Caki2 (cell line): Measurements from ENCODE around the gene TMEM87B. TPM values are rescaled to one million over a fixed set of nuclear protein-coding genes. Genes with fewer than 3 reads are reported as not detected.
"Not testable (repeated sequence)": the region's sequence is repeated elsewhere in the genome, so short reads cannot be mapped to it uniquely, and the experiment has no call there.

Experiments used
- DNase-seq: peaks from one replicate; pipeline ENCODE4 v3.0.0-alpha.2; 2015; ENCODE audit warnings: low read depth
- in situ Hi-C: cut with HindIII; loops from 2 replicates; pipeline ENCODE4 v1.10.0; 2016; ENCODE audit warnings: low sequenced_read_pairs, low pct_unique_long_range_greater_than_20kb, mixed read lengths
- total RNA-seq: library from RNA; depleted of rRNA; stranded (reverse); fragments of >200 nt; shearing (Covaris generic); gene quantifications from 2 replicates; pipeline ENCODE4 v1.2.3, GENCODE V29; 2014; ENCODE audit warnings: low replicate concordance

TMEM87B gene
- total RNA-seq, 1 experiment from 2014 or later, result 20.7 TPM

DNA sequence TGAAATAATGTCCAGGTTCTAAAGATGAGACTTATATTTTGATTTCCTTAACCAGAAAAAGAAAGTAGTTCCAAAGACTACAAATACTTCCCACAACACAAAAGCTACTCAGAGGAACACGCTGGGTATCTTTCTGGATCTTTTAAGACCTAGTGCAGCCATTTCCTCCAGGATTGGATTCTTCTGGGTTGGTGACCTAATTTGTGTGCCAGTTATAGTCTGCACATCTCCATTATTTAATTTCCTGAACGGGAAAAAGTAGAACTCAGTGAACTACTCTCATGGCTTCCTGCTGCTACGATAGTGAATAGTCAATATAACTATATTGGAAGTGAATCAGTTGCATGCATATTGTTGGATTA, 1.5 kb downstream of the TMEM87B start:
- DNase-seq, result peak; percentile 19
- in situ Hi-C loops, result no loop called here

GRCh38 chr2:112059671-112060070, 4.6 kb downstream of the TMEM87B start:
- no peak for DNase-seq
- in situ Hi-C loops, result no loop called here

DNA sequence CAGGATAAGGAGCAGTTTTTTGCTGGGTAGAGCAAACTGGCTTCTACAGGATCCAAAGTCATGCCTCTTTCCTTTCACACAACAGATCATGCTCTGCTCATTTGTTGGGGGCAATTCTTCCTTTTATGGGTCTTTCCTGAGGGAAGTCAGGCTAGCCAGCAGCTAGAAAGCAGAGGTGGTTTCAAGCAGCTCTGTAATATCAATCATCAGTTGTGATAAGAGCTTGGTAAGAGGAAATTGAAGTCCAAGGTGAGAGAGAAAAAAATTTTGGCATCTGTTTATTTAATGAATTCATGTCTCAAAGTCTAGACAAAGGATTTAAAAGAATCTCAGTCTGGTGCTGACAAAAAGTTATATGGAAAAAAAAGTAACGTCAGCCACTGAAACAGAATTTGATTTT, 6.2 kb downstream of the TMEM87B start:
- in situ Hi-C loops, result no loop called here

GRCh38 chr2:112061840-112062239, 6.8 kb downstream of the TMEM87B start:
- in situ Hi-C loops, result no loop called here
- DNase-seq, result no peak

More for the DNA sequence above, 6.2 kb downstream of the TMEM87B start:
- no peak for DNase-seq

GRCh38 chr2:112062894-112063293, 7.8 kb downstream of the TMEM87B start:
- in situ Hi-C loops, result no loop called here
- DNase-seq, result no peak

- no peak for DNase-seq
- in situ Hi-C loops, result no loop called here
Measured at GRCh38 chr2:112065486-112065885, 10.4 kb downstream of the TMEM87B start.

DNA sequence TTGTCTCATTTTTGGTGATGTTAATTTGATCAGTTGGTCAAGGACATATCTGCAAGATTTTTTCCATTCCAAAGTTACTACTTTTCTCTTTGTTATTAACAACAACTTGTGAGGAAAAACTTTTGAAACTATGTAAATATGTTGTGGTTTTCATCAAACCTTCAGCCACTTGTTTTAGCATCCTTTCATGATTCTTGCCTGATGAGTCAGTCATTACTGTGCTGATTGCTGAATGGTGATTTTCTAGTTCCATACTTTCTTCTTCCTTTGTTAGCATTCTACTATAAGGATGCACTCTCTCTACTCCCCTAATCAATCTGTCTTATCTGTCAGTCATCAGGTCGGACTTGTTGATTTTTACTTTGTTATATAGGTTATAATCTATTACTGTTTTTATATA, 10.9 kb downstream of the TMEM87B start:
- in situ Hi-C loops, result no loop called here
- no peak for DNase-seq

- in situ Hi-C loops, DNase-seq: not testable (repeated sequence)
Measured at GRCh38 chr2:112069794-112070193, 14.7 kb downstream of the TMEM87B start.

DNA sequence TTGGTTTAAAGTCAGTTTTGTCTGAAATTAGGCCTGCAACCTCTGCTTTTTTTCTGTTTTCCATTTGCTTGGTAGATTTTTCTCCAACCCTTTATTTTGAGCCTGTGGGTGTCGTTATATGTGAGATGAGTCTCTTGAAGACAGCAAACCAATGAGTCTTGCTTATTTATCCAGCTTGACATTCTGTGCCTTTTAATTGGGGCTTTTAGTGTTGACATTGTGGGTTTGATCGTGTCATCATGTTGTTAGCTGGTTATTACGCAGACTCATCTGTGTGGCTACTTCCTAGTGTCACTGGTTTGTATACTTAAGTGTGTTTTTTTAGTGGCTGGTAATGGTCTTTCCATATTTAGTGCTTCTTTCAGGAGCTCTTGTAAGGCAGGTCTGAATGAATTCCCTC, 18.8 kb downstream of the TMEM87B start:
- in situ Hi-C loops, result no loop called here
- no peak for DNase-seq

DNA sequence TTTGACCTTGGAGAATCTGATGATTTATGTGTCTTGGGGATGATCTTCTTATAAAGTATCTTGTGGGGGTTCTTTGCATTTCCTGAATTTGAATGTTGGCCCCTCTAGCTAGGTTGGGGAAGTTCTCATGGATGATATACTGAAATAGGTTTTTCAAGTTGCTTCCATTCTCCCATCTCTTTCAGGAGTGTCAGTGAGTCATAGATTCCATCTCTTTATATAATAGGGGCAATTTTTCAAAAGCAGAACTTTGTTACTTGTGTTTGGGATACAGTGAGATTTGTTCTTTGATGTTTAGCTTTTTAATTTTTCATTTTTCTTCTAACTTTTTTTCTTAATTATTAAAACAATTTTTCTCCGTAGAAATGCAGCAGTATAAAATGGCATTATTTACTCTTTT, 19.4 kb downstream of the TMEM87B start:
- in situ Hi-C loops, result no loop called here
- no peak for DNase-seq

- in situ Hi-C loops, result no loop called here
- DNase-seq, result no peak
Measured at GRCh38 chr2:112075490-112076260, 20.6 kb downstream of the TMEM87B start.

- in situ Hi-C loops, result no loop called here
- DNase-seq, result peak; percentile 61
Measured at GRCh38 chr2:112077814-112078213, 22.7 kb downstream of the TMEM87B start.

GRCh38 chr2:112081262-112081661, 26.2 kb downstream of the TMEM87B start:
- in situ Hi-C loops, result no loop called here
- no peak for DNase-seq

DNA sequence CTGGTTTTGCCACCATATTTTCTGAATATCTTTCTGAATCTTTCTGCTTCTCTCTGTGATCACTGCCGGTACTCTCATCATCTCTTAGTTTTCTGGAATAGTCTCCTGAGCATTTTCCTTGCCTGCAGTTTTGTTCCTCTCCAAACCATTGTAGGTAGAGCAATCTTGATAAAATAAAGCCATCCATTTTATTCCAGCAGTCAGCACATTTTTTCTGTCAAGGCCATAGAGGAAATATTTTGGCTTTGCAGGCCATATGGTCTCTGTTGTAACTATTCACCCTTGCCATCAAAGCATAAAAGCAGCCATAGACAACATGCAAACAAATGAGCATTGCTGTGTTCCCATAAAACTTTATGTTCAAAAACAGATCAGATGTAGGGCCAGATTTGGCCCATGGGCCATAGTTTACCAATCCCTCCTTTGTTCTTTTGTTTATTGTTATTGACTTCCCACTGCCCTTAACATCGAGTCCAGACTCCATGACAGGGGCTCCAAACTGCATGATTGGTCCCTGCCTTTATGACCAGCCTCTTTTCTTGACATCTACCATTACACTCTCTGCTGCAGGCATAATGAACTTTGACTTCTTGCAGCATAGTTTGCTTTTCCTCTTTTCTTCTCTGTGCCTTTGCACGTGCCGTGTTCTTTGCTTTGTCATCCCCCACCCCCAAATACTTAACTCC, 29.8 kb downstream of the TMEM87B start:
- DNase-seq, result no peak
- in situ Hi-C loops, result no loop called here

GRCh38 chr2:112085375-112085730, 30.3 kb downstream of the TMEM87B start:
- DNase-seq, result no peak
- in situ Hi-C loops, result no loop called here

DNA sequence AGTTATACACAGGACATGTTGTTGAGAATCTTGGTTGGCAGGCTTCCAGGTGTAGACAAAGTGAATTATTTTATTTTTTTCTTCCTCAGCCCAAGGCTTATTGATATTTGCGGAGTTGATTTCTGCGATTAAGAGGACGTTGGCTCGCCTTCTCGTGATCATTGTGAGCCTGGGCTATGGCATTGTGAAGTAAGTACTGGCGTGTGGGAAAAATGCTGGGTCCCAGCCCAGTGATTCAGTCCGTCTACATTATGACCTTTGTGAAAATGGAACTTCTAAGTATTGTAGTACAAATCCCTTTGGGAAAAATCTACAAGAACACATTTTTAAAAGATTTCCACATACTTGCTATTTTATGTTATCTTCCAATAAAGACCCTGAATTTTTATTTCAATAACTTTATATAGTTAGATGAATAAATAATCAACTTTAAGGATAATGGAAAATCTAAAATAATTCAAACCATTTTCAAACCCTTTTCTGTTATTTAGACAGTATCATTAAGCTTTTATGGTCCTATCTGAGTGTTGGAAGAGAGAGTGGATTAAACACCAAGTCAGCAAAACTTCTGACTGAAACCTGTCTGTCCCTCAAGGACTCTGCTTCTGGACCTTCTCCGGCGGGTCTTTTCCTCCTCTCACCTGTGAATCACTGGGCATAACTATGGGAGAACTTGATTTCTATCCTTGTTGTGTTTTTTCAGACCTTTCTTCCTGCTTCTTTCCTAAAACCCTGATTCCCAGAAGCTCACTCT, 31.0 kb downstream of the TMEM87B start:
- no peak for DNase-seq
- in situ Hi-C loops, result no loop called here

DNA sequence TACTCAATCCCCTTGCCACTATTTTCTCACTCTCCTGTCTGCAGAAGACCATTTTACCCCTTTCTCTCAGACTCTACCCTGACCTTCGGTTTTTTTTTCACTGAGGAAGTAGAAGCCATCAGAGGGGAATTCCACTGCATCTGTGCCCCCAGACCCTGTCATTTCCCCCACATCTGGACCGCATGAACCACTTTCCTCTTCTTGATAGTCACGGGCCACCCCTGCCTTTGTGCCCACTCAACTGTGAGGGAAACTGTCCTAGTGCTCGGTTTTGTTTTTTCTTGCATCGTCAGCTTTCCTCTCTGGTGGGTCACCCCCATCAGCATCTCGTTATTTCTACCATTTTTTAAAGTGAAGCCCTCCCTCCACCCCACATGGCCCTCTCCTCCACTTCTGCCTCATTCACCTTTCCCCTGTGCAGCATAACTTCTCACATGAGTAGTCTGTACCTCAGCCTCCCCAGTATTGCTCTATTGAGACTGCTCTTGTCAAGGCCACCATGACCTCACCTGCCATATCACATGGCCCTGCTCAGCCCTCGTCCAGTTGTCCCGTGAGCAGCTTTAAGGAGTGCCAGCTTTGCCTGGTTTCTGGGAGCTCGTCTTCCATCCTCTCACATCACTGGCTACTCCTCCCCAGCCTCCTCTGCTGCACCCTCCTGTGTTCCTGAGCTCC, 32.4 kb downstream of the TMEM87B start:
- in situ Hi-C loops, result no loop called here
- DNase-seq, result no peak

DNA sequence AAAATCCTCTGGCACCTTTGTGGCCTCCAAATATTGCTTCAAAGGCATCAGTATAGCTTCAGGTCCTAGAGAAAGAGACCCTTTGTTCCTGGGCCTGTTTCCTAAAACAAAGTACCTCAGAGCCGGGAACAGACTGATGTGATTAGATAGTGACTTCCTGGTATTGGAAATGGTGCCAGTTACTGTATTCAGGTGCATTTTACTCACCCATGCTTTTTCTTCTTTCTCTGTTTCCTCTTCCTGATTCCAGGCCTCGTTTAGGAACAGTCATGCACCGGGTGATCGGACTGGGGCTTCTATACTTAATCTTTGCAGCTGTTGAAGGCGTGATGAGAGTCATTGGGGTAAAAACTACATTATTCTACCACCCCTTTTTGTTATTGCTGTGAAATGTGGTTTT, 34.3 kb downstream of the TMEM87B start:
- in situ Hi-C loops, result no loop called here
- DNase-seq, result no peak
